Measurements from ENCODE around the gene AGRN.
"Not testable (repeated sequence)": the region's sequence is repeated elsewhere in the genome, so short reads cannot be mapped to it uniquely, and the experiment has no call there.

AGRN gene

GRCh38 chr1:981955-982558 is 37.9 kb upstream of the AGRN start, which contains the start of gene PERM1:
Gene PERM1 (minus strand): TSS chr1:982093. CDS start chr1:981029, 1,064 bp downstream.
- TF ChIP-seq CTCF (IDR thresholded peaks at IDR 0.05; ENCODE audit: insufficient read depth, low read depth, low read length, missing control alignments), result no peak
- no peak for DNase-seq (ENCODE audit: low read depth)

GRCh38 chr1:982765-983436 is 37.0 kb upstream of the AGRN start:
- H3K4me3 ChIP-seq (ENCODE audit: low read length), result no peak overlapping the region
- no peak for TF ChIP-seq CTCF (IDR thresholded peaks at IDR 0.05; ENCODE audit: insufficient read depth, low read depth, low read length, missing control alignments)
- no peak for DNase-seq (ENCODE audit: low read depth)

More at GRCh38 chr1:981955-982558, 37.9 kb upstream of the AGRN start, which contains the start of gene PERM1:
- H3K4me3 ChIP-seq (ENCODE audit: low read length), result no peak within 1 kb of the TSS

- TF ChIP-seq CTCF (IDR thresholded peaks at IDR 0.05; ENCODE audit: insufficient read depth, low read depth, low read length, missing control alignments), result peak; percentile 69
- DNase-seq (ENCODE audit: low read depth), result no peak
- no peak overlapping the region for H3K4me3 ChIP-seq (ENCODE audit: low read length)
Measured at GRCh38 chr1:983798-984475, 36.0 kb upstream of the AGRN start.

- DNase-seq (ENCODE audit: low read depth), result no peak
- TF ChIP-seq CTCF (IDR thresholded peaks at IDR 0.05; ENCODE audit: insufficient read depth, low read depth, low read length, missing control alignments), result no peak
- no peak overlapping the region for H3K4me3 ChIP-seq (ENCODE audit: low read length)
Measured at GRCh38 chr1:984476-984814, 35.5 kb upstream of the AGRN start.

- no peak for TF ChIP-seq CTCF (IDR thresholded peaks at IDR 0.05; ENCODE audit: insufficient read depth, low read depth, low read length, missing control alignments)
- no peak for DNase-seq (ENCODE audit: low read depth)
- H3K4me3 ChIP-seq (ENCODE audit: low read length), result no peak overlapping the region
Measured at GRCh38 chr1:985126-985525, 34.8 kb upstream of the AGRN start.

- H3K4me3 ChIP-seq (ENCODE audit: low read length); DNase-seq (ENCODE audit: low read depth): not testable (repeated sequence)
Measured at GRCh38 chr1:988061-988460, 31.9 kb upstream of the AGRN start.

- DNase-seq (ENCODE audit: low read depth); H3K4me3 ChIP-seq (ENCODE audit: low read length): not testable (repeated sequence)
Measured at GRCh38 chr1:991275-991674, 28.6 kb upstream of the AGRN start.

GRCh38 chr1:991895-992294 is 28.0 kb upstream of the AGRN start:
- TF ChIP-seq CTCF (IDR thresholded peaks at IDR 0.05; ENCODE audit: insufficient read depth, low read depth, low read length, missing control alignments), result no peak
- no peak overlapping the region for H3K4me3 ChIP-seq (ENCODE audit: low read length)
- DNase-seq (ENCODE audit: low read depth), result no peak
